Mesodermal cell (in vitro differentiated cells): ENCODE measurements around the gene ZFP90.

Experiments used
- H3K27ac ChIP-seq: 2 replicates; pipeline ENCODE4 v1.7.0; 2013; ENCODE audit warnings: mild to moderate bottlenecking, low read depth, low read length, moderate library complexity; ENCODE audit not compliant: severe bottlenecking
- H3K36me3 ChIP-seq: 2 replicates; pipeline ENCODE4 v1.7.1; 2013; ENCODE audit warnings: mild to moderate bottlenecking, low read length, moderate library complexity; ENCODE audit not compliant: control insufficient read depth, insufficient read depth
- H3K4me1 ChIP-seq: one replicate; pipeline ENCODE4 v1.7.1; 2013; ENCODE audit warnings: mild to moderate bottlenecking, low read length; ENCODE audit not compliant: insufficient read depth, control insufficient read depth, poor library complexity, severe bottlenecking
- H3K4me3 ChIP-seq: 2 replicates; pipeline ENCODE4 v1.7.0; 2013; ENCODE audit warnings: low read length, control low read depth, mild to moderate bottlenecking; ENCODE audit not compliant: insufficient read depth, poor library complexity, severe bottlenecking; ENCODE audit errors: extremely low read depth
- H3K9me3 ChIP-seq: 2 replicates; pipeline ENCODE4 v1.7.1; 2013; ENCODE audit warnings: mild to moderate bottlenecking, low read length, moderate library complexity; ENCODE audit not compliant: control insufficient read depth
- WGBS, 2 experiments: methylation state at CpG; one replicate each; pipeline ENCODE4 v1.1.5; 2013; ENCODE audit warnings: missing lambda C conversion rate in 2 of 2; ENCODE audit not compliant: insufficient coverage in 2 of 2; 5-methylcytosine and 5-hydroxymethylcytosine counted together

The ZFP90 gene

GRCh38 chr16:68590201-68590994, 51.3 kb downstream of the ZFP90 start:
- WGBS, 2 experiments: 23 to 30% methylated on average over 22 to 24 of the region's 26 CpGs
- Histone ChIP-seq H3K9me3 (no peaks in the 10 kb centered on the region), H3K27ac (no peak overlapping the region), H3K4me3 (no peak overlapping the region), H3K36me3 (no peaks in the 10 kb centered on the region), H3K4me1 (no peaks in the 10 kb centered on the region)

- Histone ChIP-seq H3K4me3 (no peak overlapping the region), H3K9me3 (no peaks in the 10 kb centered on the region), H3K4me1 (no peaks in the 10 kb centered on the region), H3K27ac (no peak overlapping the region), H3K36me3 (no peaks in the 10 kb centered on the region)
- WGBS, 2 experiments: 88 to 100% methylated on average over 3 to 4 of the region's 5 CpGs
Measured at GRCh38 chr16:68592466-68593337, 53.6 kb downstream of the ZFP90 start.

GRCh38 chr16:68596266-68596665, 57.2 kb downstream of the ZFP90 start:
- Histone ChIP-seq H3K9me3 (no peaks in the 10 kb centered on the region), H3K4me3 (no peak overlapping the region), H3K4me1 (no peaks in the 10 kb centered on the region), H3K27ac (no peak overlapping the region), H3K36me3 (no peaks in the 10 kb centered on the region)
- 88 to 96% methylated on average over 3 to 4 of the region's 6 CpGs for WGBS, 2 experiments

GRCh38 chr16:68599586-68599985, 60.5 kb downstream of the ZFP90 start:
- H3K36me3 ChIP-seq: no peaks in the 10 kb centered on the region
- 80 to 100% methylated on average over 1 of the region's 1 CpG for WGBS, 2 experiments

GRCh38 chr16:68605746-68606145, 66.7 kb downstream of the ZFP90 start:
- Histone ChIP-seq H3K27ac (no peak overlapping the region), H3K9me3 (no peaks in the 10 kb centered on the region)
- 87 to 95% methylated on average over 4 of the region's 5 CpGs for WGBS, 2 experiments

More at GRCh38 chr16:68599586-68599985, 60.5 kb downstream of the ZFP90 start:
- Histone ChIP-seq H3K4me1 (peaks cover 1% of the 10 kb centered on the region), H3K9me3 (no peaks in the 10 kb centered on the region), H3K4me3 (no peak overlapping the region), H3K27ac (no peak overlapping the region)

GRCh38 chr16:68607443-68607842, 68.4 kb downstream of the ZFP90 start:
- 88 to 100% methylated on average over 4 to 7 of the region's 7 CpGs for WGBS, 2 experiments
- no peak overlapping the region for H3K4me3 ChIP-seq
- H3K36me3 ChIP-seq: no peaks in the 10 kb centered on the region
- H3K9me3 ChIP-seq: no peaks in the 10 kb centered on the region
- H3K27ac ChIP-seq: no peak overlapping the region
- peaks cover 4% of the 10 kb centered on the region for H3K4me1 ChIP-seq

More at GRCh38 chr16:68605746-68606145, 66.7 kb downstream of the ZFP90 start:
- H3K4me1 ChIP-seq: peaks cover 4% of the 10 kb centered on the region
- H3K36me3 ChIP-seq: no peaks in the 10 kb centered on the region
- H3K4me3 ChIP-seq: no peak overlapping the region

- Histone ChIP-seq H3K4me1 (peaks cover 4% of the 10 kb centered on the region), H3K9me3 (no peaks in the 10 kb centered on the region), H3K36me3 (no peaks in the 10 kb centered on the region), H3K4me3 (no peak overlapping the region), H3K27ac (no peak overlapping the region)
- WGBS, 2 experiments: 100% methylated on average over 2 of the region's 2 CpGs; no CpG with 5 or more reads in 1 of the 2 experiments
Measured at GRCh38 chr16:68608330-68608729, 69.2 kb downstream of the ZFP90 start.

GRCh38 chr16:68612996-68613395, 73.9 kb downstream of the ZFP90 start:
- H3K4me3 ChIP-seq: no peak overlapping the region
- WGBS, 2 experiments: 80% methylated on average over 1 of the region's 3 CpGs; no CpG with 5 or more reads in 1 of the 2 experiments

GRCh38 chr16:68617734-68618133, 78.6 kb downstream of the ZFP90 start:
- H3K4me3 ChIP-seq: no peak overlapping the region
- 92 to 95% methylated on average over 4 to 6 of the region's 7 CpGs for WGBS, 2 experiments
- no peaks in the 10 kb centered on the region for H3K36me3 ChIP-seq
- H3K9me3 ChIP-seq: peaks cover 7% of the 10 kb centered on the region
- H3K27ac ChIP-seq: no peak overlapping the region
- H3K4me1 ChIP-seq: no peaks in the 10 kb centered on the region

More at GRCh38 chr16:68612996-68613395, 73.9 kb downstream of the ZFP90 start:
- H3K27ac ChIP-seq: no peak overlapping the region
- no peaks in the 10 kb centered on the region for H3K36me3 ChIP-seq
- H3K4me1 ChIP-seq: no peaks in the 10 kb centered on the region
- H3K9me3 ChIP-seq: peaks cover 7% of the 10 kb centered on the region
